HG03135 (cell line): ENCODE results near the gene DDIT4.
"Not testable (repeated sequence)": the region's sequence is repeated elsewhere in the genome, so short reads cannot be mapped to it uniquely, and the experiment has no call there.

Experiments
- ATAC-seq: cut with Tn5 transposase; IDR thresholded peaks from one replicate; pipeline ENCODE4 v1.9.1; 2021; ENCODE audit warnings: mild to moderate bottlenecking, moderate library complexity; ENCODE audit not compliant: unreplicated experiment

DDIT4 gene, protein sequence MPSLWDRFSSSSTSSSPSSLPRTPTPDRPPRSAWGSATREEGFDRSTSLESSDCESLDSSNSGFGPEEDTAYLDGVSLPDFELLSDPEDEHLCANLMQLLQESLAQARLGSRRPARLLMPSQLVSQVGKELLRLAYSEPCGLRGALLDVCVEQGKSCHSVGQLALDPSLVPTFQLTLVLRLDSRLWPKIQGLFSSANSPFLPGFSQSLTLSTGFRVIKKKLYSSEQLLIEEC

DNA sequence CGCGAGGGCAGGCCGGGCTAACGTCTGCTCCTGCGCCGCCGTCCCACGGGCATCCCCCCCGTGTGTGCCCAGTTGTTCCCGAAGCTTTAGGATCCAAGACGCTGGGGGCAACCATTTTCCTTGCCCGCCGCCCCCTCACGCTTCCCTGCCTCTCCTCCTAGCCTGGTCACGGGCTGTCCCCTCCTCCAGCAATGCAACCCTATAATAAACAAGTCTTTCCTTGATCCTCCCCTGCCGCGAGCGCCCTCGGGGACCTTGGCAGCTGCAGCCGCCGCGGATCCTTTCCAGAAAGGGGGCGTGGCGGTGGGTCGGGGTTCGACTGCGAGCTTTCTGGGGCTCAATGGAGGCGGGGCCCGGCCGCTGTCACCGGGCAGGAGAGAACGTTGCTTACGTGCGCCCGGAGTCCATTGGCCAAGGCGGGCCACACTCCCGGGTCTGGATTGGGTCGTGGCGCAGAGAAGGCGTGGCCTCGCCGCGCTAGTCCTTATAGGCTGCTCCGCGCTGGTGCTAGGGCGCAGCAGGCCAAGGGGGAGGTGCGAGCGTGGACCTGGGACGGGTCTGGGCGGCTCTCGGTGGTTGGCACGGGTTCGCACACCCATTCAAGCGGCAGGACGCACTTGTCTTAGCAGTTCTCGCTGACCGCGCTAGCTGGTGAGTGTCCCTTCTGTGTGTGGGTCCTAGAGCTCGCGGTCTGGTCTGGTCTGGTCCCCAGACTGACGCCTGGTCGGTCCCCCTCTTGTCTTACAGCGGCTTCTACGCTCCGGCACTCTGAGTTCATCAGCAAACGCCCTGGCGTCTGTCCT, at the start of gene DDIT4:
Gene DDIT4 (plus strand): TSS at position 515 of the 803 bp plus-strand sequence. CDS start 293 bp downstream, outside the sequence.
- peak; percentile 92 for ATAC-seq

GRCh38 chr10:72224191-72224590, 49.5 kb upstream of the DDIT4 start:
- not testable (repeated sequence) for ATAC-seq

DNA sequence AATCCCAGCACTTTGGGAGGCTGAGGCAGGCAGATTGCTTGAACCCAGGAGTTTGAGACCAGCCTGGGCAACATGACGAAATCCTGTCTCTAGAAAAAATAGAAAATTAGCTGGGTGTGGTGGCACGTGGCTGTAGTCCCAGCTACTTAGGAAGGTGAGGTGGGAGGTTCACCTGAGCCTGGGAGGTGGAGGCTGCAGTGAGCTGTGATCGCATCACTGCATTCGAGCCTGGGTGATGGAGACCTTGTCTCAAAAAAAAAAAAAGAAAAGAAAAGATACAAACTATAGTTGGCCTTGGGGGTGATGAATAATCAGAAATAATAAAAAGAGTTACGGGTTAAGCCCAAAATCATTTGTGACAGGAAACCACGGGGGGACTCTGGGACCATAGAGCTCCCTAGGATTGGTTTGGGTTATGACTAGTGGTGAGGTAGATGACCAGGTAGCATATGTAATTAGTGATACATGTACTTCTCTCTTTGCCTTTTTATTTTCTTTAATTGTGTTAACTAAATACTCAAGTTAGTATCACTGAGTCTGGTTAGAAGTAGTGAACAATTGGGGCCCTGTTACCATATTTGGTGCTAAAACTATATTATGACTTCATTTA, 47.2 kb upstream of the DDIT4 start:
- no peak for ATAC-seq

DNA sequence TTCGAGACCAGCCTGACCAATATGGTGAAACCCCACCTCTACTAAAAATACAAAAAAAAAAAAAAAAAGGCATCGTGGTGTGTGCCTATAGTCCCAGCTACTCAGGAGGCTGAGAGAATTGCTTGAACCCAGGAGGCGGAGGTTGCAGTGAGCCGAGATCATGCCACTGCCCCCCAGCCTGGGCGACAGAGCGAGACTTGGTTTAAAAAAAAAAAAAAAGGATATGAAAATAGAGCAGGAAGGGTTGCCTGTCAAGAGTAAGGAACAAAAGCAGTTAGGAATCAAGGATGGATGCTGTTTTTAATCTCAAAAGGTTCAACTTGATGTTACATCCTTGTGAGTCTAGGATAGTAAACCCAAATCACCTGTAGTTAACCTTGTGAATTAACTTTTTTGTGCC, 45.9 kb upstream of the DDIT4 start:
- no peak for ATAC-seq

GRCh38 chr10:72228318-72228751, 45.4 kb upstream of the DDIT4 start:
- no peak for ATAC-seq

GRCh38 chr10:72229261-72230251, 44.2 kb upstream of the DDIT4 start:
- ATAC-seq, result no peak

DNA sequence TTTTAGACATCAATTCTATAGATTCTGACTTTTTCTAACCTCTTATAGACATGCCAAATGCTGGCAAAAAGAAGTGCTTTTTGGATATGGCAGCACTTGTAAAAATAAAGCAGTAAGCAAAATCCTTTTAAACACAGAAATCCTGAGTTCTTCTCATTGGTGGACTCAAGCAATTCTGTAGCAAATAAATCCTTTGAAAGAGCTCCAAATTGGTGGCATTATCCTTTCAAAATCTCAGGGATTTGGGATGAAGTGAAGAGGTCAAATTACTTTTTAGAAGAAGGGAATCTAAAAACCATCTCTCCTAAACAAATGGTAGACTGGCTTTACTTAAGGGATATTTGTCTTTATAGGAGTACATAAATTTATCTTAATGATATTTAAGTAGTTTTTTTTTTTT, 40.1 kb upstream of the DDIT4 start:
- no peak for ATAC-seq

- ATAC-seq, result no peak
Measured at GRCh38 chr10:72234560-72235095, 39.1 kb upstream of the DDIT4 start.

DNA sequence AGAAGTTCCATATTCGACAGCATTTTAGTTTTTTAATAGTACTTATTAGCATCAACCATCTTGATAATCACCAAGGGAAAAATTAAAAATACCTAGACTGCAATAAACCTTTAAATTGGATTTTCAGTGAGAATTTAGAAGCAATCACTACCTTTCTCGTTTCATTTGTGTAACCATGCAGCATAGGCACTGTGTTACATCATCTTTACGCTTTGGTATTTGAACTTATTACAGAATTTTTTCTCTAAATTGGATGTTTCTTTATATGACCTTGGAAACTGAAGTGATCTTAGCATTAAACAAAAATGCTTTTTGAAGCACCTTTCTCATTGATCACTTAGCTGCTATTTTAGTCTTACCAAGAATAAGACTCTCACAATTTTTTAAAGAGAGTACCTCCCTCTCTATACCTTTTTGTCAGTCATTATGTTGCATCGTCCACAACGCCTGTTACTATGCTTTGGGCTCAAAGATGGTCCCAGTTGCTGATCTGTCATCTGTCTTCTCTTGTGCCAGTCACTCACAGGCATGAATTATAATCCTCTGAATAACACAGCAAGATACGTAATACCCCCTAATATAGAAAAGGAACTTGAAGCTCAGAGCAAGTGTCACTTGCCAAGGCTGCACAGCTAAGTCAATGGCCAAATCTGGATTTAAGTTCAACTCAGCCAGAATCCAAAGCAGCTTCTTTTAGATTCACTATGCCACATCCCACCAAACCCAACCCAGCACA, 38.0 kb upstream of the DDIT4 start:
- no peak for ATAC-seq

GRCh38 chr10:72238392-72239175, 35.1 kb upstream of the DDIT4 start:
- ATAC-seq, result no peak

DNA sequence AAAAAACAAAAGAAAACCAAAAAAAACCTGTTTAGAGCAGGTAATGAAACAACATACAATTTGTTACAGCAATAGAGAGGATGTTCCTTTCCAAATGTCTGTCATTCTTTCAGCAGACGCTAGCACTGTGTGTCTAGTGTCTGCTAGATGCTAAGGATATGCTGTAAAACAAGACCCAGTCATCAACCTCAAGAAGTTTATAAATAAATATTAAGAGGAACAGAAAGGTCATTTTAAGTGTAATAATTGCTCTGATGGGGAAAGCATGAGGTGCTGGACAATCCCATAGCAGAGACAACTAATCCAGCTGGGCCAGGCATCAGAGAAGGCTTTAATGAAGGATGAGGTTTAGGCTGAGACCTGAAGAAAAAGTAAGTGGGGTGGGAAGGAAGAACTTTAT, 34.3 kb upstream of the DDIT4 start:
- no peak for ATAC-seq

GRCh38 chr10:72240371-72240770, 33.4 kb upstream of the DDIT4 start:
- no peak for ATAC-seq

DNA sequence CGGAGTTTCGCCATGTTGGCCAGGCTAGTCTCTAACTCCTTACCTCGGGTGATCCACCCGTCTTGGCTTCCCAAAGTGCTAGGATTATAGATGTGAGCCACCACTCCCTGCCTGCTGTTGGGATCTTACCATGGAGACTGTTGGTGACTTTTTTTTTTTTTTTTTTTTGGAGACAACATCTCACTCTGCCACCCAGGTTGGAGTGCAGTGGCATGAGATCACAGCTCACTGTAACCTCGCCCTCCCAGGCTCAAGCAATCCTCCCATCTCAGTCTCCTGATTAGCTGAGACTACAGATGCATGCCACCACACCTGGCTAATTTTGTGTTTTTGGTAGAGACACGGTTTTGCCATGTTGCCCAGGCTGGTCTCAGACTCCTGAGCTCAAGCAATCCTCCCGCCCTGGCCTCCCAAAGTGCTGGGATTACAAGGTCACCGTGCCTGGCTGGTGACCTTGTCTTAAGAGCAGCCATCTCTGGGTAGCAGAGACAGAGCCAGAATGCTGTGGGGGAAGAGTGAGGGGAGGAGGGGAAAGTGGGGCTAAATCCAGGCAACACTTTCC, 32.0 kb upstream of the DDIT4 start:
- ATAC-seq, result no peak

DNA sequence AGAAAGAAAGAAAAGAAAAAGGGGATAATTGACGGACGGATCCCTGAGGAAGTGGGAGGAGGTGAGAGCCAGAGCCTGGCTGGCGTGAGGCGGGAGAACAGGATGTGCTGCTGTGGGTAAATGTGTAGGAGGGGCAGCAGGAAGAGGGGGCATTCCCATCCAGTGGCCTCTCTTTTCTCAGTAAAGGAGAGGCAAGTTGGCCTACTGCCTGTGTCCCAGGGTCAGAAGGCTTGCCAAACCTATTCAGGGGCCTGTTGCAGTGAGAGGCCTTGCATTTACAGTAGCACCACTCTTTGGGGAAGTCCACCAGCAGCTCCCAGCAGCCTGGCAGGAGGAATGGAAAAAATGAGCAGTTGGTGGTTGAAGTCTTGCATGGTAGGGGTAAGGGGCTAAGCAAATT, 31.0 kb upstream of the DDIT4 start:
- no peak for ATAC-seq

DNA sequence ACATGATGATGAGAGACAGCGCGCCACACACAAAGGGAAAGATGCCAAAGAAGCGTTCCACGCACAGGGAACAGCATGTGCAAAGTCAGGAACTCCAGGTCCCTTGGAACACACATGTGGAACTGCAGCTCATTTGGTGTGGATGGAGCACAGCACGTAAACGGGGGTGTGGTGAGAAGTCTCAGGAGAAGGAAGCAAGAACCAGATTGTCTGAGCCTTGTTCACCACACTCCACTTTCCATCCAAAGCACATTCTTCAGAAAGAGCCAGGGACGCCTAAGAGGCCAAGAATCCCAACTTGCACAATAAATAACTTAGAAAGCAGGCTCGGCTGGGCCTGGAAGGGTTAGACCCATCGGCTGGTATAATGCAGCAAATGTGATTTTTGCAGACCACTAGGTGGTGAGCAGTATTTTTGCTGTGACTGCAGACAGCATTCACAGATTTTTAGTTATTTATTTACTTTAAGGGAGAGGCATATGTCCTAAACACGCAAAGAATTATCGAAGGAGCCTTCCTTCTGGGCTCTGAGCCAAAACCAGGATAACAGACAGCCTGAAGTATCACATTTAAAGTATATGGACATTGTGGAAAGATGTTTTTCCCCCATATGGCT, 29.8 kb upstream of the DDIT4 start:
- no peak for ATAC-seq

DNA sequence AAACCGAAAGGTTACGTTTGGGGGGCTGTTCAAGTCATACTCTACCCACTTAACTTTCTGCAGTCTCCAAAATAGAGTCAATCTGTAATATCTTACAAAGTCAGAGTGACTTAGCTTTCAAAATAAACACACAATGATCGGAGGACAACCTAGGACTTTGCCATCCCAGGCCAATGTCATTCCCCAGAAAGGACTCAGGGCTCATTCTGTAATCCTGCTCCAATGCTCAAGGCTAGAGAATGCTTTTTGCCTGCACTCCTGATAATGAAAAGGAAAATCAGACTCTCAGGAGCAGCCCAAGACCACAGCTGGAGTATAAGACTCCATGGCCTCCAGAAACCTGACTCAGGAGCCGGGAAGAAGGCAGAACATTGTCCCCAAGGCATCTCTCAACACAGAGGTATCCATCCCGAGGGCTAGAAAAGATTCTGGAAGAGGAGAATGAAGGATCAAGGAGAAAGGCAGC, 29.1 kb upstream of the DDIT4 start:
- ATAC-seq, result no peak

GRCh38 chr10:72245949-72246525, 27.7 kb upstream of the DDIT4 start:
- no peak for ATAC-seq
